SKM-1 treated with dmso at 0.1 percent for 144 hours (cell line): Measurements from ENCODE around the gene LRRC43.

Experiments
- DNase-seq: peaks from one replicate; lab custom pipeline; 2025; ENCODE audit not compliant: unreplicated experiment; lab: John Stamatoyannopoulos, UW

LRRC43 gene

DNA sequence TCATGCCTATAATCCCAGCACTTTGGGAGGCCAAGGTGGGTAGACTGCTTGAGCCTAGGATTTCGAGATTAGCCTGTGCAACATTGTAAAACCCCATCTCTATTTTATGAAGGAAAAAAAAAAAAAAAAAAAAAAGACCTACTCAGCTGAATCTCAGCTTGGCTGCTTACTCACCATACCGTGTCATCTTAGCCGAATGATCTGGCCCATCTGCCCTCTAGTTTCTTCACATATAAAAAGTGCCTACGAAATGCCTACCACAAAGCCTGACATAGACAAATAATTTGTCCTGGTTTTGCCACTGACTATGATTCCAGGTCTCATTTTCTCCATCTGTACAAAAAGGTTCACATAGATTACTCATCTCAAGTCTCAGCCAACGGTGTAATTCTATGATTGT lies 32.8 kb downstream of the LRRC43 start:
- DNase-seq, result no peak

DNA sequence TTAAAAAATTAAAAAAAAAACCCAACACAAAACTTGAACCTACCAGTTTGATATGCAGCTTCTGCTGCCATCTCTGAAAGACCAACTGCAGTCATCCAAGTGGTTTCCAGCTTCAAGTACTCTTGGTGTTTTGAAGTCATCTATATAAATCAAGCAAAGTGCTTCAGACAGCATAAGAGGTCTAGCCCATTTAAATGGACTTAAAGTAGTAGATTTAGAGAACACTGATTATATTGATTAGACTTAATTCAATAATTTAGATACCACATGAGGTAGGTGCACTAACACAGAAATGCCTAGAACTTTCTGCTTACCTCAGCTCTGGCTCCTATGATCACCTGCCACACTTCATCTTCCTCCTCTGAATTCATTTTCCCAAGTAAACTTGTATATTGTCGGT lies 33.5 kb downstream of the LRRC43 start:
- no peak for DNase-seq

DNA sequence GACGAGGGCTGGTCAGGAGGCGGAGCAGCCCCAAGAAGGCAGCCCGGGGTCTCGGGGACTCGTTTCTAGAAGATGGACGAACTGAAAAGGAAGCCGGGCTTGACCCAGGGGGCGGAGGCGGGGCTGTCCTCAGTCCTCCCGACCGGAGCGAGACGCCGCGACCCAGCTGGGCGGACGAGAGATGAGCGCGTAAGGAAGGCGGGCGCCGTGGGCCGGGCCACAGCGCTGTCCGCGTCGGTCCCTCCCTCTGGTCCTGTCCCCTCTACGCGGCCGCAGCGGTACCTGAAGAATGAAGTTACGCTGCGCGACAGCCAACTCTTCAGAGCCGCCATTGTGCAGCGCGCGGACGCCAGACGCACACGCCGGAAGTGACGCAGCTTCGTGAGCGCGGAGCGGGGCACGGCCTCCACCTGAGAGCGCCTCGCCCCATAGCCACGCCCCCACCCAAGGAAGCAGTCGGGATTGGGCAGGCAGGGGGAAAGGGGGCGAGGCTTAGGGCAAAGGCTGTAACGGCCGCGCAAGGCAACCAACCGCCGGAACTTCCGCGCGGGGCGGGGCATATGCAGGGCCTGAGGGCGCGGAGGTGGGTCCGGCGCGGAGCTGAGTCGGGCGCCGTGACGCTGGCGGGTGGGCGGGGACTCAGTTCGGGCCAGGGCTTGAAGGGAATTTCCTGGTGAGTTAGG lies 42.9 kb downstream of the LRRC43 start, which contains the start of gene DIABLO:
Gene DIABLO (minus strand): TSS at position 370 of the 683 bp plus-strand sequence. CDS start 38 bp downstream, at position 332.
- DNase-seq, result peak; percentile 82

DNA sequence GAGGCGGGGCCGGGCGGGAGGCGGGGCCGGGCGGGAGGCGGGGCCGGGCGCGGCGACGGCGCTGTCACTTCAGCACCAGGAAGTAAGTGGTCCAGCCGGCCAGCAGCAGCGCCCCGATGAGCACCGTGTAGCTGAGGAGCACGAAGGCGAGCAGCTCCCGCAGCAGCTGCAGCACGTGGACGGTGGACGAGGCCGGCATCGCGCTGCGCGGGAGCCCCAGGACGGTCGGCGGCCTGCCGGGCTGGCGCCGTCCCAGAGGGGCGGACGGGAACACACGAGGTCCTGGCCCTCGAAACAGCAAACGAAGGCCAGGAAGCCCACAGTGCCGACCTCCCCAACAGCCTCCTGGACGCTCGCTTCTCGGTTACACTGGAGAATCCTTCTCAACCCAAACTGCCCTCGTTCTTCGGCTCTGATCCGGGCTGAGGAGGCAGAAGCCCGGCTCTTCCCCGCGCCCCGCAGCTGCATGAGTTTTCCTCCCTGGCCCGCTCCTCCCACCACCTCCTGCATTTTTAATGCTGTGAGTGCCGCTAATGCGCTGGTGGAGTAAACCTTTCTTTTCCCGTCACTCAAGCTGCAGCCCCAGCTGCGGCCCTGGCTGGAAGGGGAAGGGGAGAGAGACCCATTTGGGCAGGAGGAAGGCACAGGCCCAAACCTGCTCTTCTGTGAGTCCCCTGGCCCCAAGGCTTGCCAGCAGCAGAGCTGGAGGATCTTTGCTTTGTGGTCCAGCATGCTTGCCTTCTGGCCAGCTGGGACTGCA lies 43.6 kb downstream of the LRRC43 start:
- DNase-seq, result no peak

DNA sequence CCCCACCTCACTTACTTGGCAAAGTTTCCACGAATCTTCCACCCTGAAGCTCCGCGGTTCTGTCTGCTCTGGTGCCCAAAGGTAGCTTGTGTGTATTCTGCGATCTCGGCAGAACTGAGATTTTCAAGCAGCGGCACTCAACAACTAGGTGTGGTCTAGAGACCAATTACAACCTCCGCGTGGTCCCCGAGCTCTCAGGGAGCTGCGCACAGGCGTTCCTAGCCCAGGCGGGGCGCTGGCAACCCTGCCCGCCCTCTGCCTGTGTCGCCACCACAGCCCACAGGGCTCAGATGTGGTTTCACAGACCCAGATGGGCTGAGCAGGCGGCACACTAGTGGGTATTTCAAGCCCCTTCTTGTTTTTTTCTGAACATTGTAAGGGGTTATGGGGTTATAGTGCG lies 44.4 kb downstream of the LRRC43 start:
- DNase-seq, result no peak

DNA sequence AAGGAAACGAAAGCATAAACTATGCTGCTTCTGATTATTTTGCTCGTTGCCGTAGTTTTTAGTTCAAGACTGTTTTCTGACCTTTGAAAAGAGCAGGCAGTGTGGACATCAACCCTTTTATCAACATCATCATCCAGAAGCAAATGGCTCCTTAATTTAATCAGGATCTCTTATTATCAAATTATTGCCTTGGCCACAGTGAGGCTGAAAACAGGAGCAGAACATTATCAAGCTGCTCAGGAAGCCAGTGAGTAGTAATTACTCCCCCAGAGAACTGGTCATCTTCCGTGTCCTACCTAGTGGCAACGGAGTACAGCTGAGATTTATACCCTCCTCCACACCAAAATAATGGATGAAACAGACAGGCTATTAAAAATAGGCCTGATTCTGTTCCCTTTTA lies 45.2 kb downstream of the LRRC43 start:
- DNase-seq, result no peak

DNA sequence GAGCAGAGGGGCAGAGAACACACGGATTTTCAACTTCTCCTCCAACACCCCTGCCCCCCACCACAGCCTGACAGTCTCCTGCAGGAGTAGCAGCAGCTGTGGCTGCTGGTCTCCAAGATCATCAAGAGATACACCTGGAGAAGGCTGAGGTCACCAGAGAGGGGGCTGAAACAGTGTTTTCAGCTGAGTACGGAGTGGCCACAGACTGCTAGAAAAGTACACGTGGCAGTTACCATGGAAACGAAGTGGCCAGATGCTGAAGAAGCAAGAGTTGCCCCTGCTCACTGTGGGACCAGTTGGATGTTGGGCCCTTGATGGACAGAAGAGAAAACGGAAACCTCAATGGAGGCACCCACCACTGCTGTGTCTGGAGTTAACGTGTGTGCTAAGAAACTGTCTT lies 47.9 kb downstream of the LRRC43 start:
- DNase-seq, result no peak

DNA sequence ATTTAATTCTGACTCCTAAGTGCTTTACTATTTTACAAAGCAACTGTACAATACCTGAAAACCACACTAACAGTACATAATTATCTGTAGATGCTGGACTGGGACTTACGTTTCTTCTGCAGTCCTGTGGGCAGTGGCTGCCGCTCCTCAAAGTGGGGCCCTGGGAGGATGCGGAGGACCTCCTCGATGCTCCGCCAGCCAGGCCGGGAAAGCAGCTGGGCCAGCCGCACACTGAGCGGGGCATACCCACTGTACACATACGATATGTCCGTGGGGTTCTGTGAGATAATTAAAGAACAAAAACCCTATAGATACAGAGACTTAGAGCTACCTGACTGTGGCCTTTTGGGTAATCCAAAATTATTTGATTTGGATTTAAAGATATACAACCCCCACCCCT lies 49.8 kb downstream of the LRRC43 start:
- DNase-seq, result no peak

DNA sequence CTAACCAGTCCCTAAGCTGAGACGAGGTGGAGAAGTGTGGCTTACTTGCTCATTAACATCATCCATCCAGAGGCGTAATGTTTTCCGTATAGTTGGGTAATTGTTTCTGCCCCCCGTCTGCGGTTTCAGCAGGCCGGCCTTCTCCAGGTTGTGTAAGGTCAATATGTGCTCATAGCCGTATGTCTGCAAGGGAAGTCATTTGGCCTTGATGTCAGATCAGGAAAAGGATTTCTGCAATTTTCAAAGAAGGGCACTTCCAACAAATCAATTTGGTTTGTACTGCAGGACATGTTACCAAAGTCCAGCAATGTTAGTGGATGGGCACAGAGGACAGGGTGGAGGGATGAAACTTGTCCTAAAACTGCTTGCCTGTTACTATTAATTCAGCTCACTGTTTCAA lies 52.8 kb downstream of the LRRC43 start:
- no peak for DNase-seq

DNA sequence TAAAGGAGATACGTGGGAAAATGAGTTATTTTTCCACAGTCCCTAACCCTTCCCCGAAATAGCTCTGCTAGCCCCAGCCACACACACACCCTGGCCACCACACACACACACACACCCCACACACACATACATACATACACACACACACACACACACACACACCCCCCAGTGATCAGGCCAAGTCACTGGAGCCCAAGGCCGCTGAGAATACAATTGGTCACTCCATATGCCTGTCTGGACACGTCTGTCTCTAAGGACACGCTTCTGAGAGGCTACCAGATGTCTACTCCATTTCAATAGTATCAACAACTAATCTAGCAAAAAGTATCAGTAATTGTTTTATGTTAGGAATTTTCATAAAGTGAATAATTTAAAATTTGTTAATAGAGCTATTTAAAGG lies 55.9 kb downstream of the LRRC43 start:
- no peak for DNase-seq

DNA sequence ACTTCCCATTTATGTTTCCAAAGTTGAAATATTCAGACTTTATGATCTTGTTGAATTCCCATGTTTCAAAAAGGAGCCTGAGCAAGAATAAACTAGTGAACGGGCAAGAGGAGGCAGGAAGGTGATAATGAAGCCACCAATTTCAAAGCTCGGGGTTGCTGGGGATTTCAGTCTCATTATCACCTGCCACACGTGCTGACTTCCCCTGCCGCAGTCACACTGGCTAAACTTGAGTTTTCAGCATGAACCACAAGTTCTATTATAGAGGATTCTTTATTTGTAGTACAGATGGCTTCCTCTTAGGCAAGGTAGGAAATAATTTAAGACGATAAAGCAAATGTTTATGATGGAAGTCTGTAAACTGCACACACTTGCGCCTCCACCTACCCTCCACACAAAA lies 61.0 kb downstream of the LRRC43 start:
- DNase-seq, result no peak

DNA sequence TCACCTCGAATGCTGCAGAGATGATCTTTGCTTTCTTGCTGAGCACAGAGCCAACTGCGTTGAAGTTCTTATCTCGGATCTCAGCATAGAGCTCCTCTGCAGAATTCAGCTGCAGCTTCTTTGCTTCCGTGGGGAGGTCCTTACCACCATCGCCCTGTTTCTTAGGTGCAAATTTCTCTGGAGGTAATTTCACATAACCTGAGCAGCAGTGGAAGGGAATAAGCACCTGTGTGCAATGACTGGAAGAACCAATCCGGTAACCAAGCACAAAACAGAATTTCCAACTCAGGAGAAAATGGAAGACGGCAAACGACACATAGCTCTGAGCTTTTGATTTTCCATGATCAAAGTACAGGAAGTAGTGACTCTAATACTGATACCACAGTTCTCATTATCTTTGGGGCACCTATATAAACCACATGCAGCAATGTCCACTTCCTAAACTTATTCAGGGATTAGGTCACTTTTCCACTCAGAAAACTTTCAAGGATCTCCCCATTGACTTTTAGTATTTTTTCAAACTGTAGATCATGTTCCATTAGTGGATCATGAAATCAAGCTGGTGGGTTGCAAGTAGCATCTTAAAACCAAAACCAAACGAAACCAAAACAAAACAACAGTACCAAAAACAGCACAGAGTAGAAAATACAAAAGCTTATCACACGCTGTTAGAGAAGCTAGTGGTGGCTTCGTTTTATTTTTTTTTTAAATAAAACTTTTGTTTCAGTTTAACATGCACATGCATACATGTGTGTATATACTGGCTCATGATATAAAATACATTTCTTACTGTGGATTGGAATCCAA lies 61.8 kb downstream of the LRRC43 start:
- no peak for DNase-seq

DNA sequence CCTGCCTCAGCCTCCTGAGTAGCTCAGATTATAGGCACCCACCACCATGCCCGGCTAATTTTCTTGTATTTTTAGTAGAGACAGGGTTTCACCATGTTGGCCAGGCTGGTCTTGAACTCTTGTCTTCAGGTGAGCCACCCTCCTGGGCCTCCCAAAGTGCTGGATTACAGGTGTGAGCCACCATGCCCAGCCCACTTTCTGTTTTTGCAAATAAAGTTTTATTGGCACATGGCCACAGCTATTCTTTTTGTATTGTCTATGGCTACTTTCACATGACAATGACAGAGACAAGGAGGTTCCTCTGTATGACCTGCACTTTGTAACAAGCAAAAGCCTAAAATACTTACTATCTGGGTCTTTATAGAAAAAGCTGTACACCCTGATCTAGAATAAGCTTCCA lies 62.6 kb downstream of the LRRC43 start:
- DNase-seq, result no peak

DNA sequence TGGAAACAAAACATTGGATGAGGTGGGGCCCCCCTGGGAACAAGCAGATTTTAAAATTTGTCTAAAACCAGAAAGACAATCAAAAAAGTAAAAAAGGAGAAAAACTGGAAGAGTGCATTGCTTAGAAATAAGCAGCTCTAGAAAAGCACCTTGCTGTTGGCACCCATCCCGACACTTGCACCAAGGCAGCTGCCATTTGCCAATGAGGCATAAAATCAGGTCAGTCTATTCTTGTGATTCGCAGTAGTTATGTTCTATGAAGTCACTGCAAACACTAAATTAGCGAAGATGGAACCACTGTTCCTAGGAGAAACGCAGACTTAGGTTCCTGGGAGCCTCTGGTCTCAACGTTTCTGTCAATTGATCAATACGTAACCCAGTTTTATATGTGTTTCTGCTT lies 67.1 kb downstream of the LRRC43 start:
- no peak for DNase-seq

DNA sequence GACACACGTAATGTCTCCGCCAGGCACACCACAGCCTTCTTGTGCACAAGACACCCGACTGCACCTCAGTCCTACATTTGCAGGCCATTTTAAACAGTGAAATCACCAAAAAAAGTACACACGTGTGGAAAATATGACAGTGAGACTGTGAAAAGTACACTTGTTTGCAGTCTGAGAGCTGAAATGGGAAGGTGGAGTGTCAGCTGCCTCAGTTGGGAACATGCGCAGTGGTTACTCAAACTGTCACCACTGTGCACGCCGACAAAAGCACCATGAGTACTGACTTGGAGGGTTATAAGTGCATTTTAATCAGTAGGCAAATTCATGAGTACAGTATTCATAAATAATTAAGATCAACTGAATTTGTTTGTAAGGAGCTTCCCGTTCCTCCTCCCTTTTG lies 67.6 kb downstream of the LRRC43 start:
- DNase-seq, result no peak
